ENCODE data around the gene MRRF. TPM values are rescaled to one million over a fixed set of nuclear protein-coding genes. Genes with fewer than 3 reads are reported as not detected.
A peak's percentile ranks its signal among the peaks of the same experiment; 100 is the strongest.

MRRF gene
- total and polyA plus RNA-seq, 2 donors (not counting 3 experiments of a cell fraction or from before 2014, with no cell fraction given): 27.2 to 36.4 TPM

DNA sequence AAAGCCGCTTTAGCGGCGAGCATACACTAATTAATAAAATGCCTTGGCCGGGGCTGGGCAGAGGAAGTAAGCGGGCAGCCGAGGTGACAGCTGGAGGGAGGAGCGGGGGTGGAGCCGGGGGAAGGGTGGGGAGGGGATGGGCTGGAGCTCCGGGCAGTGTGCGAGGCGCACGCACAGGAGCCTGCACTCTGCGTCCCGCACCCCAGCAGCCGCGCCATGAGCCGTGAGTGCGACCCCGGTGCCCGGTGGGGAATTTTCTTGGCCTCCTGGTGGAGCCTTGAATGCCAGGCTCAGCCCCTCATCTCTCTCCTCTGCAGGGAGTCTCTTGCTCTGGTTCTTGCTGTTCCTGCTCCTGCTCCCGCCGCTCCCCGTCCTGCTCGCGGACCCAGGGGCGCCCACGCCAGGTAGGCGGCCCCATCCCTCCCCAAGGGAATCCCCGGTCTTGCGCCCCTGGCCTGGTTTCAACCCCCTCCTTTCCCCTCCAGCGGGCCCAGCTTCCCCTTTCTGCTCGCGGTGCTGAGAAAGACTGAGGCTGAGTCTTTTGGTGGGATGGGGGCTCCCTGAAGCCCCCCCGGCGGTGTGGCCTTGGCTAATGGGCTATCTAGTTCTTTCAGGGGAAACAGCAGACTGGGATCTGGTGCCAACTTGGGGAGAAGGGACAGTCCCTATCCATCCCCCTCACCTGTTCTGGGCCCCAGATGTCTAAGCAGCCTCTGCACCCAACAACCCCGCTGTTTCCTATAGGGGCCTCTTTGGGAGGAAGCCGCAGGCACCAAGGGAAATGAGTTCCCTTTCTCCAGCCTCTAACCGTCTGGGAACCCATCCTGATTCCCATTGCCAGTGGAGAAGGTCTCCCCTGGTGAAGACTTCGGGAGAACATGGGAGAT is 106.4 kb downstream of the MRRF start, which contains the start of gene PTGS1:
PTGS1 (plus strand) TSS at position 156 of the 887 bp plus-strand sequence; CDS start at position 217, 61 bp downstream.
- ChIA-PET CTCF (interaction anchor here (0.7 to 2.1 kb wide), 4 partner anchors 14 to 272 kb away, joined by 3 to 7 read pairs (median 6); no protein-coding TSS in a partner anchor), POLR2A (no interaction called here)
- dilution Hi-C loops (cut with MboI; ENCODE audit: extremely low pct_ligation_motif_present, low sequenced_read_pairs) (loop anchor here (25.0 kb wide), 1 partner anchor 259 kb away; no protein-coding TSS in a partner anchor), intact Hi-C loops (cut with micrococcal nuclease) (loop anchor here (5.0 kb wide), 1 partner anchor 441 kb away; no protein-coding TSS in a partner anchor)
- no peaks in the 10 kb centered on the region for H3K79me2 ChIP-seq (ENCODE audit: control insufficient read depth, insufficient read depth, low read length)
- peak within 1 kb of the TSS; percentile 75 for H3K4me2 ChIP-seq (ENCODE audit: insufficient read depth, low read length)
- FAIRE-seq (peak; percentile 53), DNase-seq (ENCODE audit: low read depth, low spot score) (peak; percentile 43)
- no peaks in the 10 kb centered on the region for H3K9me1 ChIP-seq (replicated peaks; ENCODE audit: control insufficient read depth, extremely low read depth, insufficient read depth, low read length)
- peaks cover 22% of the 10 kb centered on the region for H3K4me1 ChIP-seq (ENCODE audit: control insufficient read depth, extremely low read depth, insufficient read depth, low read length)
- TF ChIP-seq POLR2AphosphoS5 (IDR thresholded peaks at IDR 0.05; ENCODE audit: insufficient read depth, low read depth, low read length) (peak; percentile 21), POLR2A (IDR thresholded peaks at IDR 0.05; ENCODE audit: low read depth, low read length) (peak; percentile 50)
- TF ChIP-seq, protein P1, sequence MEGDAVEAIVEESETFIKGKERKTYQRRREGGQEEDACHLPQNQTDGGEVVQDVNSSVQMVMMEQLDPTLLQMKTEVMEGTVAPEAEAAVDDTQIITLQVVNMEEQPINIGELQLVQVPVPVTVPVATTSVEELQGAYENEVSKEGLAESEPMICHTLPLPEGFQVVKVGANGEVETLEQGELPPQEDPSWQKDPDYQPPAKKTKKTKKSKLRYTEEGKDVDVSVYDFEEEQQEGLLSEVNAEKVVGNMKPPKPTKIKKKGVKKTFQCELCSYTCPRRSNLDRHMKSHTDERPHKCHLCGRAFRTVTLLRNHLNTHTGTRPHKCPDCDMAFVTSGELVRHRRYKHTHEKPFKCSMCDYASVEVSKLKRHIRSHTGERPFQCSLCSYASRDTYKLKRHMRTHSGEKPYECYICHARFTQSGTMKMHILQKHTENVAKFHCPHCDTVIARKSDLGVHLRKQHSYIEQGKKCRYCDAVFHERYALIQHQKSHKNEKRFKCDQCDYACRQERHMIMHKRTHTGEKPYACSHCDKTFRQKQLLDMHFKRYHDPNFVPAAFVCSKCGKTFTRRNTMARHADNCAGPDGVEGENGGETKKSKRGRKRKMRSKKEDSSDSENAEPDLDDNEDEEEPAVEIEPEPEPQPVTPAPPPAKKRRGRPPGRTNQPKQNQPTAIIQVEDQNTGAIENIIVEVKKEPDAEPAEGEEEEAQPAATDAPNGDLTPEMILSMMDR (IDR thresholded peaks at IDR 0.05; ENCODE audit: extremely low read depth in 1 of 2, insufficient read depth in 1 of 2, low read depth in 1 of 2, low read length in 2 of 2): no peak
- no peak within 1 kb of the TSS for H3K27ac ChIP-seq (ENCODE audit: insufficient read depth, low read depth, low read length)
- TSS peak; percentile 79 for BruUV-seq (replicated peaks)
- no peaks in the 10 kb centered on the region for H3K36me3 ChIP-seq (ENCODE audit: control insufficient read depth in 2 of 2, extremely low read depth in 1 of 2, insufficient read depth in 2 of 2, low read length in 2 of 2)
- no peak within 1 kb of the TSS for H3K9ac ChIP-seq (replicated peaks; ENCODE audit: extremely low read depth, insufficient read depth, low read length)
- no peaks in the 10 kb centered on the region for H3K27me3 ChIP-seq (ENCODE audit: control insufficient read depth in 2 of 2, insufficient read depth in 2 of 2, low read length in 2 of 2)
- H4K20me1 ChIP-seq (replicated peaks; ENCODE audit: control insufficient read depth, extremely low read depth, insufficient read depth, low read length): no peaks in the 10 kb centered on the region
- H2AFZ ChIP-seq (ENCODE audit: low read depth, low read length): peak within 1 kb of the TSS; percentile 84
- peak within 1 kb of the TSS; percentile 42 to 49 (median 48) for H3K4me3 ChIP-seq (replicated peaks in 1 of 3; ENCODE audit: insufficient read depth in 1 of 3, low read depth in 1 of 3, low read length in 3 of 3)
- no peaks in the 10 kb centered on the region for H3K9me3 ChIP-seq (replicated peaks; ENCODE audit: control insufficient read depth, insufficient read depth, low read length)

Data from endothelial cell of umbilical vein (primary cell).